ENCODE measurements around the gene DIPK1C. TPM values are rescaled to one million over a fixed set of nuclear protein-coding genes. Genes with fewer than 3 reads are reported as not detected.

The DIPK1C gene
- total RNA-seq, 1 donor from 2014 or later = not detected

GRCh38 chr18:74429096-74429495 lies 28.0 kb downstream of the DIPK1C start:
- Mint-ChIP-seq H3K4me1 (ENCODE audit: low read depth) (peaks cover 16% of the 10 kb centered on the region), H3K36me3 (ENCODE audit: insufficient read depth) (no peaks in the 10 kb centered on the region), H3K27ac (no peak overlapping the region), H3K4me3 (ENCODE audit: low read depth) (no peak overlapping the region), H3K27me3 (peaks cover 9% of the 10 kb centered on the region), H3K9me3 (ENCODE audit: low read depth) (no peaks in the 10 kb centered on the region)
- TF ChIP-seq CTCF (IDR thresholded peaks at IDR 0.05; ENCODE audit: unreplicated experiment) = no peak
- DNase-seq (ENCODE audit: low spot score, unreplicated experiment) = no peak

- H3K27me3 Mint-ChIP-seq = peaks cover 10% of the 10 kb centered on the region
- no peaks in the 10 kb centered on the region for H3K9me3 Mint-ChIP-seq (ENCODE audit: low read depth)
- no peak overlapping the region for H3K4me3 Mint-ChIP-seq (ENCODE audit: low read depth)
- H3K27ac Mint-ChIP-seq = no peak overlapping the region
- H3K36me3 Mint-ChIP-seq (ENCODE audit: insufficient read depth) = no peaks in the 10 kb centered on the region
- DNase-seq (ENCODE audit: low spot score, unreplicated experiment) = no peak
- no peak for TF ChIP-seq CTCF (IDR thresholded peaks at IDR 0.05; ENCODE audit: unreplicated experiment)
- peaks cover 16% of the 10 kb centered on the region for H3K4me1 Mint-ChIP-seq (ENCODE audit: low read depth)
Observed at GRCh38 chr18:74427442-74428112, 29.5 kb downstream of the DIPK1C start.

GRCh38 chr18:74425876-74426275 lies 31.2 kb downstream of the DIPK1C start:
- Mint-ChIP-seq H3K4me3 (ENCODE audit: low read depth) (no peak overlapping the region), H3K27me3 (peaks cover 13% of the 10 kb centered on the region), H3K9me3 (ENCODE audit: low read depth) (no peaks in the 10 kb centered on the region), H3K36me3 (ENCODE audit: insufficient read depth) (no peaks in the 10 kb centered on the region), H3K4me1 (ENCODE audit: low read depth) (peaks cover 10% of the 10 kb centered on the region), H3K27ac (no peak overlapping the region)
- no peak for DNase-seq (ENCODE audit: low spot score, unreplicated experiment)
- no peak for TF ChIP-seq CTCF (IDR thresholded peaks at IDR 0.05; ENCODE audit: unreplicated experiment)

GRCh38 chr18:74425161-74425560 lies 31.9 kb downstream of the DIPK1C start:
- Mint-ChIP-seq H3K27ac (no peak overlapping the region), H3K4me3 (ENCODE audit: low read depth) (no peak overlapping the region), H3K36me3 (ENCODE audit: insufficient read depth) (no peaks in the 10 kb centered on the region), H3K4me1 (ENCODE audit: low read depth) (peaks cover 5% of the 10 kb centered on the region), H3K27me3 (peaks cover 17% of the 10 kb centered on the region), H3K9me3 (ENCODE audit: low read depth) (no peaks in the 10 kb centered on the region)
- no peak for TF ChIP-seq CTCF (IDR thresholded peaks at IDR 0.05; ENCODE audit: unreplicated experiment)
- no peak for DNase-seq (ENCODE audit: low spot score, unreplicated experiment)

GRCh38 chr18:74422541-74422940 lies 34.6 kb downstream of the DIPK1C start:
- Mint-ChIP-seq H3K27me3 (peaks cover 23% of the 10 kb centered on the region), H3K4me1 (ENCODE audit: low read depth) (no peaks in the 10 kb centered on the region), H3K36me3 (ENCODE audit: insufficient read depth) (no peaks in the 10 kb centered on the region), H3K27ac (no peak overlapping the region), H3K4me3 (ENCODE audit: low read depth) (no peak overlapping the region), H3K9me3 (ENCODE audit: low read depth) (no peaks in the 10 kb centered on the region)
- DNase-seq (ENCODE audit: low spot score, unreplicated experiment) = no peak
- no peak for TF ChIP-seq CTCF (IDR thresholded peaks at IDR 0.05; ENCODE audit: unreplicated experiment)
